ENCODE data around the gene NFAT5.
"Not testable (repeated sequence)": the region's sequence is repeated elsewhere in the genome, so short reads cannot be mapped to it uniquely, and the experiment has no call there.

NFAT5 gene

GRCh38 chr16:69632828-69633227, 67.1 kb downstream of the NFAT5 start:
- DNase-seq (ENCODE audit: low read depth, low spot score): no peak
- TF ChIP-seq CTCF (IDR thresholded peaks at IDR 0.05; ENCODE audit: low read depth, low read length): no peak
- in situ Hi-C loops (cut with HindIII; ENCODE audit: low sequenced_read_pairs): no loop called here
- H3K4me3 ChIP-seq (ENCODE audit: low read depth, low read length): no peak overlapping the region

- TF ChIP-seq CTCF (IDR thresholded peaks at IDR 0.05; ENCODE audit: low read depth, low read length): no peak
- no peak overlapping the region for H3K4me3 ChIP-seq (ENCODE audit: low read depth, low read length)
- no peak for DNase-seq (ENCODE audit: low read depth, low spot score)
- in situ Hi-C loops (cut with HindIII; ENCODE audit: low sequenced_read_pairs): no loop called here
Measured at GRCh38 chr16:69633375-69633774, 67.6 kb downstream of the NFAT5 start.

- DNase-seq (ENCODE audit: low read depth, low spot score); H3K4me3 ChIP-seq (ENCODE audit: low read depth, low read length); in situ Hi-C loops (cut with HindIII; ENCODE audit: low sequenced_read_pairs): not testable (repeated sequence)
Measured at GRCh38 chr16:69636563-69637146, 70.9 kb downstream of the NFAT5 start.

- DNase-seq (ENCODE audit: low read depth, low spot score); in situ Hi-C loops (cut with HindIII; ENCODE audit: low sequenced_read_pairs); H3K4me3 ChIP-seq (ENCODE audit: low read depth, low read length): not testable (repeated sequence)
Measured at GRCh38 chr16:69637206-69637865, 71.6 kb downstream of the NFAT5 start.

- H3K4me3 ChIP-seq (ENCODE audit: low read depth, low read length); in situ Hi-C loops (cut with HindIII; ENCODE audit: low sequenced_read_pairs); DNase-seq (ENCODE audit: low read depth, low spot score): not testable (repeated sequence)
Measured at GRCh38 chr16:69643997-69644396, 78.2 kb downstream of the NFAT5 start.

- no peak for DNase-seq (ENCODE audit: low read depth, low spot score)
- TF ChIP-seq CTCF (IDR thresholded peaks at IDR 0.05; ENCODE audit: low read depth, low read length): no peak
- in situ Hi-C loops (cut with HindIII; ENCODE audit: low sequenced_read_pairs): no loop called here
- H3K4me3 ChIP-seq (ENCODE audit: low read depth, low read length): no peak overlapping the region
Measured at GRCh38 chr16:69644790-69645189, 79.0 kb downstream of the NFAT5 start.

- in situ Hi-C loops (cut with HindIII; ENCODE audit: low sequenced_read_pairs): no loop called here
- TF ChIP-seq CTCF (IDR thresholded peaks at IDR 0.05; ENCODE audit: low read depth, low read length): no peak
- DNase-seq (ENCODE audit: low read depth, low spot score): no peak
- H3K4me3 ChIP-seq (ENCODE audit: low read depth, low read length): no peak overlapping the region
Measured at GRCh38 chr16:69647020-69647419, 81.3 kb downstream of the NFAT5 start.

GRCh38 chr16:69651217-69651616, 85.5 kb downstream of the NFAT5 start:
- H3K4me3 ChIP-seq (ENCODE audit: low read depth, low read length): no peak overlapping the region
- in situ Hi-C loops (cut with HindIII; ENCODE audit: low sequenced_read_pairs): no loop called here
- no peak for TF ChIP-seq CTCF (IDR thresholded peaks at IDR 0.05; ENCODE audit: low read depth, low read length)
- DNase-seq (ENCODE audit: low read depth, low spot score): no peak

Data from astrocyte of the spinal cord (primary cell).